ENCODE results near the gene RSRC1.
A peak's percentile ranks its signal among the peaks of the same experiment; 100 is the strongest.
"Not testable (repeated sequence)": the region's sequence is repeated elsewhere in the genome, so short reads cannot be mapped to it uniquely, and the experiment has no call there.

RSRC1 gene

GRCh38 chr3:158506456-158506855 lies 396.6 kb downstream of the RSRC1 start:
- no peak for DNase-seq (ENCODE audit: insufficient read length, low spot score)
- no peak for FAIRE-seq

- FAIRE-seq (no peak), DNase-seq (ENCODE audit: insufficient read length, low spot score) (no peak)
These were observed 398.6 kb downstream of the RSRC1 start for GRCh38 chr3:158508481-158508880.

GRCh38 chr3:158509891-158510290 lies 400.0 kb downstream of the RSRC1 start:
- DNase-seq (ENCODE audit: insufficient read length, low spot score) = no peak
- no peak for FAIRE-seq

GRCh38 chr3:158516729-158517128 lies 406.8 kb downstream of the RSRC1 start:
- not testable (repeated sequence) for FAIRE-seq; DNase-seq (ENCODE audit: insufficient read length, low spot score)

- no peak for FAIRE-seq
These were observed 409.9 kb downstream of the RSRC1 start for GRCh38 chr3:158519776-158520175.

GRCh38 chr3:158520433-158520832 lies 410.5 kb downstream of the RSRC1 start:
- DNase-seq (ENCODE audit: insufficient read length, low spot score) = no peak
- no peak for FAIRE-seq

More at GRCh38 chr3:158519776-158520175, 409.9 kb downstream of the RSRC1 start:
- no peak for DNase-seq (ENCODE audit: insufficient read length, low spot score)

- DNase-seq (ENCODE audit: insufficient read length, low spot score) (no peak), FAIRE-seq (no peak)
These were observed 412.6 kb downstream of the RSRC1 start for GRCh38 chr3:158522221-158523136.

GRCh38 chr3:158528076-158528674 lies 418.3 kb downstream of the RSRC1 start:
- DNase-seq (ENCODE audit: insufficient read length, low spot score) (no peak), FAIRE-seq (no peak)

- FAIRE-seq (no peak), DNase-seq (ENCODE audit: insufficient read length, low spot score) (no peak)
These were observed 421.4 kb downstream of the RSRC1 start for GRCh38 chr3:158531334-158531733.

- DNase-seq (ENCODE audit: insufficient read length, low spot score) (no peak), FAIRE-seq (peak; percentile 18)
These were observed 422.3 kb downstream of the RSRC1 start for GRCh38 chr3:158532099-158532734.

- FAIRE-seq = no peak
- no peak for DNase-seq (ENCODE audit: insufficient read length, low spot score)
These were observed 426.0 kb downstream of the RSRC1 start for GRCh38 chr3:158535918-158536317.

- DNase-seq (ENCODE audit: insufficient read length, low spot score) (peak; percentile 3), FAIRE-seq (peak; percentile 42)
These were observed 429.6 kb downstream of the RSRC1 start for GRCh38 chr3:158539414-158540014.

GRCh38 chr3:158540066-158540465 lies 430.2 kb downstream of the RSRC1 start:
- FAIRE-seq = no peak
- no peak for DNase-seq (ENCODE audit: insufficient read length, low spot score)

GRCh38 chr3:158548691-158549090 lies 438.8 kb downstream of the RSRC1 start:
- FAIRE-seq = no peak
- DNase-seq (ENCODE audit: insufficient read length, low spot score) = no peak

- not testable (repeated sequence) for DNase-seq (ENCODE audit: insufficient read length, low spot score); FAIRE-seq
These were observed 440.0 kb downstream of the RSRC1 start for GRCh38 chr3:158549938-158550337.

GRCh38 chr3:158552124-158552523 lies 442.2 kb downstream of the RSRC1 start:
- FAIRE-seq (peak; percentile 8), DNase-seq (ENCODE audit: insufficient read length, low spot score) (no peak)

GRCh38 chr3:158559504-158559903 lies 449.6 kb downstream of the RSRC1 start:
- DNase-seq (ENCODE audit: insufficient read length, low spot score) (no peak), FAIRE-seq (no peak)

- DNase-seq (ENCODE audit: insufficient read length, low spot score) (no peak), FAIRE-seq (no peak)
These were observed 451.1 kb downstream of the RSRC1 start for GRCh38 chr3:158560979-158561378.

GRCh38 chr3:158562674-158563073 lies 452.8 kb downstream of the RSRC1 start:
- DNase-seq (ENCODE audit: insufficient read length, low spot score) (no peak), FAIRE-seq (no peak)

- DNase-seq (ENCODE audit: insufficient read length, low spot score) = no peak
- no peak for FAIRE-seq
These were observed 453.2 kb downstream of the RSRC1 start for GRCh38 chr3:158563076-158563475.

- no peak for FAIRE-seq
These were observed 455.2 kb downstream of the RSRC1 start for GRCh38 chr3:158565076-158565475.

More at GRCh38 chr3:158565076-158565475, 455.2 kb downstream of the RSRC1 start:
- DNase-seq (ENCODE audit: insufficient read length, low spot score) = no peak
